ENCODE results near the gene OR1J1. TPM values are rescaled to one million over a fixed set of nuclear protein-coding genes. Genes with fewer than 3 reads are reported as not detected.

OR1J1 gene
- total RNA-seq, 4 donors from 2014 or later: not detected

- H3K9me3 ChIP-seq: no peaks in the 10 kb centered on the region
- no peak for DNase-seq
- no peaks in the 10 kb centered on the region for H3K36me3 ChIP-seq
- no peaks in the 10 kb centered on the region for H3K4me1 ChIP-seq
- intact Hi-C loops (cut with DNase I; ENCODE audit: low total_unique reads): loop anchor here (10.0 kb wide), 1 partner anchor 327 kb away; the partner anchor contains the start of gene OR1K1
- H3K4me3 ChIP-seq: no peak overlapping the region
- H3K27ac ChIP-seq: no peak overlapping the region
- TF ChIP-seq POLR2A (IDR thresholded peaks at IDR 0.05): no peak
- H3K27me3 ChIP-seq: no peaks in the 10 kb centered on the region
Measured at GRCh38 chr9:122477346-122477745, 380 bp downstream of the OR1J1 start.

- H3K27ac ChIP-seq: no peak overlapping the region
- H3K4me3 ChIP-seq: no peak overlapping the region
- intact Hi-C loops (cut with DNase I; ENCODE audit: low total_unique reads): loop anchor here (10.0 kb wide), 1 partner anchor 329 kb away; the partner anchor contains the start of gene OR1K1
- H3K36me3 ChIP-seq: no peaks in the 10 kb centered on the region
- TF ChIP-seq, protein P1, sequence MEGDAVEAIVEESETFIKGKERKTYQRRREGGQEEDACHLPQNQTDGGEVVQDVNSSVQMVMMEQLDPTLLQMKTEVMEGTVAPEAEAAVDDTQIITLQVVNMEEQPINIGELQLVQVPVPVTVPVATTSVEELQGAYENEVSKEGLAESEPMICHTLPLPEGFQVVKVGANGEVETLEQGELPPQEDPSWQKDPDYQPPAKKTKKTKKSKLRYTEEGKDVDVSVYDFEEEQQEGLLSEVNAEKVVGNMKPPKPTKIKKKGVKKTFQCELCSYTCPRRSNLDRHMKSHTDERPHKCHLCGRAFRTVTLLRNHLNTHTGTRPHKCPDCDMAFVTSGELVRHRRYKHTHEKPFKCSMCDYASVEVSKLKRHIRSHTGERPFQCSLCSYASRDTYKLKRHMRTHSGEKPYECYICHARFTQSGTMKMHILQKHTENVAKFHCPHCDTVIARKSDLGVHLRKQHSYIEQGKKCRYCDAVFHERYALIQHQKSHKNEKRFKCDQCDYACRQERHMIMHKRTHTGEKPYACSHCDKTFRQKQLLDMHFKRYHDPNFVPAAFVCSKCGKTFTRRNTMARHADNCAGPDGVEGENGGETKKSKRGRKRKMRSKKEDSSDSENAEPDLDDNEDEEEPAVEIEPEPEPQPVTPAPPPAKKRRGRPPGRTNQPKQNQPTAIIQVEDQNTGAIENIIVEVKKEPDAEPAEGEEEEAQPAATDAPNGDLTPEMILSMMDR (IDR thresholded peaks at IDR 0.05): no peak
- TF ChIP-seq POLR2A (IDR thresholded peaks at IDR 0.05): no peak
- no peaks in the 10 kb centered on the region for H3K27me3 ChIP-seq
- H3K4me1 ChIP-seq: no peaks in the 10 kb centered on the region
- H3K9me3 ChIP-seq: no peaks in the 10 kb centered on the region
- DNase-seq: no peak
Measured at GRCh38 chr9:122475717-122476116, 2.0 kb downstream of the OR1J1 start.

DNA sequence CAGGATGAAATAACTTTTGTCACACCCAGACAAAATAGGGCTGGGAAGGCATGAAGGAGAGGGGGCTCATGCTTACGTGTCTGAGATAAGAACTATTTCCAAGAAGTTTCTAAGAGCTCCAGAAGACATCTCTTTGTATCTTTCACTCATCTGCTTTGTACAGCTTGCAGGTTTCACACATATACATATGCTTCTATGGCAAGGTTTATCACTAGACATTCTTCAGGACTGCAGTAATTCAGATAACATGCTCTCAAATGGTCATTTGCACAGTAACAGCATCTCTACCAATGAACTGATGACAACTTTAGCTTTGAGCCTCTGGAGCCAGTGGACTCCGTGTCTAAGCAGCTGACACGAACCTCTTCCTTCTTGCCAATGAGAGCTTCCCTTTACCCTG lies 3.2 kb downstream of the OR1J1 start:
- H3K27me3 ChIP-seq: no peaks in the 10 kb centered on the region
- TF ChIP-seq, protein P1 (IDR thresholded peaks at IDR 0.05): no peak
- H3K27ac ChIP-seq: no peak overlapping the region
- intact Hi-C loops (cut with DNase I; ENCODE audit: low total_unique reads): loop anchor here (10.0 kb wide), 1 partner anchor 330 kb away; the partner anchor contains the start of gene OR1K1
- no peaks in the 10 kb centered on the region for H3K36me3 ChIP-seq
- H3K4me1 ChIP-seq: no peaks in the 10 kb centered on the region
- no peak for DNase-seq
- H3K4me3 ChIP-seq: no peak overlapping the region
- no peaks in the 10 kb centered on the region for H3K9me3 ChIP-seq

DNA sequence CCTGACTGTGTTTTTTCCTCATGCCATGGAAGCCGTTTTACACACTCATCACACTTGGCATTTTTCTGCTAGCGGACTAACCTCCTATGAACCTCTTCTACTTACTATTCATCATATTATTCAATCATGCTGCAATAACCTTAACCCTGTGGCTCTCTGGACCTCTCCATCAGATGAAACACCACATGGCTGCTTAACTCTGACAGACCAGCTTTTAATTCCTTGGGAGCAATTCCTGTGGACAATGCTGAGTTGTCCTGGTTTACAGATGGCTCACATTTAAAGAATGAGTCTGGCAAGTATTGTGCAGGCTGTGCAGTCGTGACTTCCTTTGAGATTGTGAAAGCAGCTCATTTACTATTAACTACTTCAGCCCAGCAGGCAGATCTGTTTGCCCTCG lies 9.0 kb downstream of the OR1J1 start:
- no peaks in the 10 kb centered on the region for H3K27me3 ChIP-seq
- no peak for DNase-seq
- no peak overlapping the region for H3K4me3 ChIP-seq
- H3K27ac ChIP-seq: no peak overlapping the region
- H3K9me3 ChIP-seq: no peaks in the 10 kb centered on the region
- no peak for TF ChIP-seq POLR2A (IDR thresholded peaks at IDR 0.05)
- TF ChIP-seq, protein P1 (IDR thresholded peaks at IDR 0.05): no peak
- H3K4me1 ChIP-seq: no peaks in the 10 kb centered on the region
- no peaks in the 10 kb centered on the region for H3K36me3 ChIP-seq
- intact Hi-C loops (cut with DNase I; ENCODE audit: low total_unique reads): no loop called here

GRCh38 chr9:122466456-122466855 lies 11.3 kb downstream of the OR1J1 start:
- Histone ChIP-seq H3K27ac (no peak overlapping the region), H3K4me1 (no peaks in the 10 kb centered on the region), H3K27me3 (no peaks in the 10 kb centered on the region), H3K4me3 (no peak overlapping the region), H3K9me3 (no peaks in the 10 kb centered on the region), H3K36me3 (no peaks in the 10 kb centered on the region)
- TF ChIP-seq POLR2A (IDR thresholded peaks at IDR 0.05): no peak
- TF ChIP-seq, protein P1 (IDR thresholded peaks at IDR 0.05): no peak
- intact Hi-C loops (cut with DNase I; ENCODE audit: low total_unique reads): no loop called here
- no peak for DNase-seq

All from uterus (tissue), 4 donors.